GM12878 (cell line): Measurements from ENCODE around the gene TRIM28.

Source experiments
- CTCF ChIP-seq, 3 experiments: IDR thresholded peaks in 2 of 3; conservative IDR thresholded peaks in 1 of 3; 2 replicates each; pipeline ENCODE4 v1.5.1; 2011; ENCODE audit warnings: low read depth in 3 of 3, low read length in 3 of 3, mild to moderate bottlenecking in 3 of 3, control low read depth in 2 of 3, moderate library complexity in 2 of 3, inconsistent platforms in 1 of 3, mixed read lengths in 1 of 3; ENCODE audit not compliant: control insufficient read depth in 2 of 3, insufficient read depth in 1 of 3; ENCODE audit errors: extremely low read depth in 1 of 3
- EP300 ChIP-seq, 2 experiments: fragments of 150-350 bp in 1 of 2; IDR thresholded peaks; 2 replicates each; pipeline ENCODE4 v1.6.1; 2011 to 2012; ENCODE audit warnings: low read depth in 2 of 2, low read length in 2 of 2, borderline replicate concordance in 1 of 2, improper control_type of control experiment in 1 of 2, inconsistent platforms in 1 of 2; ENCODE audit not compliant: control insufficient read depth in 1 of 2
- FOS ChIP-seq: IDR thresholded peaks from 3 replicates; pipeline ENCODE4 v1.6.1; 2011; ENCODE audit warnings: borderline replicate concordance; ENCODE audit not compliant: insufficient read length; ENCODE audit errors: extremely low read depth
- GABPA ChIP-seq: IDR thresholded peaks from 2 replicates; pipeline ENCODE4 v1.6.1; 2014; ENCODE audit warnings: antibody characterized with exemption, low read depth, mild to moderate bottlenecking, inconsistent platforms
- GATAD2B ChIP-seq: fragments of 450-650 bp; conservative IDR thresholded peaks from 2 replicates; pipeline ENCODE4 v1.6.1; 2017; ENCODE audit warnings: low read depth, mild to moderate bottlenecking, moderate library complexity
- HSF1 ChIP-seq: fragments of 150-350 bp; IDR thresholded peaks from 2 replicates; pipeline ENCODE4 v1.6.1; 2014; ENCODE audit warnings: mild to moderate bottlenecking, low read depth, low read length
- JUNB ChIP-seq: IDR thresholded peaks from 2 replicates; pipeline ENCODE4 v1.6.1; 2016; ENCODE audit warnings: antibody characterized with exemption, mild to moderate bottlenecking
- SUZ12 ChIP-seq: fragments of 200-600 bp; sonication (generic); IDR thresholded peaks from one replicate; pipeline ENCODE4 v1.6.1; 2018; ENCODE audit warnings: antibody characterized with exemption, mild to moderate bottlenecking; ENCODE audit not compliant: unreplicated experiment
- TAF1 ChIP-seq: IDR thresholded peaks from 2 replicates; pipeline ENCODE4 v1.6.1; 2011; ENCODE audit warnings: mild to moderate bottlenecking, low read depth, low read length, borderline replicate concordance
- ZNF207 ChIP-seq: fragments of 450-650 bp; IDR thresholded peaks from 2 replicates; pipeline ENCODE4 v1.6.1; 2014; ENCODE audit warnings: antibody characterized with exemption, mild to moderate bottlenecking, borderline replicate concordance

GRCh38 chr19:58519087-58519354 is 24.8 kb upstream of the TRIM28 start:
- peak in 2 of 3 experiments; percentile 58 to 65; a peak in 3 of 6 replicates for TF ChIP-seq CTCF (IDR thresholded peaks at IDR 0.05 in 2 of 3, conservative IDR thresholded peaks at IDR 0.05 in 1 of 3; ENCODE audit: control insufficient read depth in 2 of 3, extremely low read depth in 1 of 3, insufficient read depth in 1 of 3, low read depth in 3 of 3, low read length in 3 of 3)
- TF ChIP-seq JUNB, result no peak
- TF ChIP-seq FOS, result no peak
- no peak for TF ChIP-seq HSF1
- no peak for TF ChIP-seq GABPA
- no peak for TF ChIP-seq SUZ12
- TF ChIP-seq GATAD2B, result no peak
- no peak for TF ChIP-seq ZNF207
- TF ChIP-seq TAF1, result no peak
- no peak for TF ChIP-seq EP300 (IDR thresholded peaks at IDR 0.05; ENCODE audit: borderline replicate concordance in 1 of 2, control insufficient read depth in 1 of 2, low read depth in 2 of 2, low read length in 2 of 2)
